NCI-H2029 treated with DMSO at 0.1 percent for 48 hours (cell line): ENCODE measurements around the gene CTSK.

Experiments
- DNase-seq: peaks from one replicate; lab custom pipeline; 2025; lab: John Stamatoyannopoulos, UW

CTSK gene

GRCh38 chr1:150760013-150760412 is 48.0 kb downstream of the CTSK start:
- DNase-seq: no peak

DNA sequence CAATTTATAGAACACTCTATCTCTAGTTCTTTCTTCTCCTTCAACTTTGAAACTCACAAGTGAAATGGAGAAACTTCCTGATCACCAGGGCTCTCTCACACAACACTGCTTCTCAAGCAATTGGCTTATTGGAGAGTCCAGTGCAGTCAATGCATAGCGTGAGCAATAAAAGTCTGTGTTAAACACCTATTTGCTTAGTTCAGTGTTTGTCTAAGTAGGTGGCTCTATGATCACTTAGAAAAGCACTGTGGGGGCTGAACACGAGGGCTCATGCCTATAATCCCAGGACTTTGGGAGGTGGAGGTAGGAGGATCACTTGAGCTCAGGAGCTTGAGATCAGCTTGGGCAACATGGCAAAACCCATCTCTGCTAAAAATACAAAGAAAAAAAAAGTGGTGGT is 54.6 kb downstream of the CTSK start:
- no peak for DNase-seq

DNA sequence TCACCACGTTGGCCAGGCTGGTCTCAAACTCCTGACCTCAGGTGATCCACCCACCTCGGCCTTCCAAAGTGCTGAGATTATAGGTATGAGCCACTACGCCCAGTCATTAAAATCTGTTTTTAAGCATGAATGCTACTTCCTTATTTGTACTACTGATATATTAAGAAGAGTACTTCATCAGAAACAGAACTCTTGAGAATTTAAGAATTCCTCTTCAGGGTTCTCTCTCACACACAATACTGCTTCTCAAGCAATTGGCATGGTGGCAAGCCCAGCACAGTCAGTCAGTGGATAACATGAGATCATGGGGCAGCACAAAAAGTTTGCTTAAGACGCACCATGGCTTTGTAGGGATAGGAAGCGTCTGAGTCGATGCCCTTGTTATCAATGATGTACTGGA is 56.6 kb downstream of the CTSK start:
- DNase-seq: no peak

- no peak for DNase-seq
Observed at GRCh38 chr1:150749720-150750311, 58.2 kb downstream of the CTSK start.

DNA sequence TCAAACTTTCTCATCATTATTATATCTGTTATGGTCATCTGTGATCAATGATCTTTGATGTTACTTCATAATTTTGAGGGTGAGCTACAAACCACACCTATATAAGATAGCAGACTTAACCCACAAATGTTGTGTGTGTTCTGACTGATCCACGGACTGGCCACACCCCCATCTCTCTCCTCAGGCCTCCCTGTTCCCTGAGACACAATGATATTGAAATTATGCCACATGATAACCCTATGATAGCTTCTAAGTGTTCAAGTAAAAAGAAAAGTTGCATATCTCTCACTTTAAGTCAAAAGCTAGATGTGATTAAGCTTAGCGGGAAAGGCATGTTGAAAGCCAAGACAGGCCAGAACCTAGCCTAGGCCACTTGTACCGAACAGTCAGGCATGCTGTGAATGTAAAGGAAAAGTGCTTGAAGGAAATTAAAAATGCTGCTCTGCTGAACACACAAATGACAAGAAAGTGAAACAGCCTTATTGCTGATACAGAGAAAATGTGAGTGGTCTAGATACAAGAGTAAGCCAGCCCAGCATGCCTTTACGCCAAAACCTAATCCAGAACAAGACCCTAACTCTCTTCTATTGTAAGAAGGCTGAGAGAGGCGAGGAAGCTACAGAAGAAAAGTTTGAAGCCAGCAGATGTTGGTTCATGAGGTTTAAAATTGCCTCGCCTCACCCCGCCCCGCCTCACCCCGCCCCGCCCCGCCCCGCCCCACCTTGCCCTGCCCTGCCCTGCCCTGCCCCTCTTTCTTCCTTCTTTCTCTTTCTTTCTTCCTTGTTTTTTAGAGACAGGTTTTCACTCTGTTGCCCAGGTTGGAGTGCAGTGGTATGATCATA is 59.0 kb downstream of the CTSK start:
- DNase-seq: no peak
